IMR-90 (cell line): ENCODE results near the gene CXCL11.

Source experiments
- BHLHE40 ChIP-seq: fragments of 150-350 bp; IDR thresholded peaks from 2 replicates; pipeline ENCODE4 v1.6.1; 2016; ENCODE audit warnings: mild to moderate bottlenecking, low read depth, low read length
- CTCF ChIP-seq: conservative IDR thresholded peaks from 2 replicates; pipeline ENCODE4 v1.5.1; 2012; ENCODE audit warnings: mild to moderate bottlenecking, low read depth, low read length, improper control_type of control experiment
- MAFK ChIP-seq: IDR thresholded peaks from 2 replicates; pipeline ENCODE4 v1.6.1; 2012; ENCODE audit warnings: low read depth, low read length, improper control_type of control experiment
- POLR2A ChIP-seq: IDR thresholded peaks from 2 replicates; pipeline ENCODE4 v1.6.1; 2012; ENCODE audit warnings: mild to moderate bottlenecking, low read depth, low read length
- RAD21 ChIP-seq: IDR thresholded peaks from 2 replicates; pipeline ENCODE4 v1.6.1; 2012; ENCODE audit warnings: low read length, improper control_type of control experiment

GRCh38 chr4:76072760-76073159, 36.9 kb upstream of the CXCL11 start:
- no peak for TF ChIP-seq CTCF
- no peak for TF ChIP-seq POLR2A
- TF ChIP-seq MAFK: no peak
- TF ChIP-seq RAD21: no peak
- no peak for TF ChIP-seq BHLHE40
